C4-2B (cell line): ENCODE results near the gene REN.

Experiments
- ZFX ChIP-seq: fragments of 450-650 bp; IDR thresholded peaks from 2 replicates; pipeline ENCODE4 v1.6.1; 2017
- TF ChIP-seq, protein P1 (sequence below): fragments of 450-650 bp; conservative IDR thresholded peaks from 2 replicates; pipeline ENCODE4 v1.5.1; 2017; ENCODE audit warnings: mild to moderate bottlenecking

DNA sequence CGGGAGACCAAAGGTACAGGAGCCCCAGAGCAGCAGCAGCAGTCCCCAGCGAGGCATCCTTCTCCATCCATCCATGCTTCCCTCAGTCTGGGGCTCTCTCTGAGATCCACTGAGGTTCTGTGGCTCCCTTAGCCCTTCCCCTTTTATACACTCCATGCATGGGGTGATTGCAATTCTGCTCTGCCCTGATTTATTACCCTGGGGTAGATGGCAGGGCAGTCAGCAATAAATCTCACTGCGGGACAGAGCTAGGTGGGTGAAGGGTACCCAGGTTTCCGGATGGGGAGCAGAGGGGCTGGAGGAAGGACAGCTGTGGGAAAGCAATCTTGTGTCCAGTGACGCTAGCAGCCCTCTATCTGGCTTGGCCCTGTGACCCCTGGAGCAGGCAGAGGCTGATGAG is at the start of gene REN:
- TF ChIP-seq, protein P1, sequence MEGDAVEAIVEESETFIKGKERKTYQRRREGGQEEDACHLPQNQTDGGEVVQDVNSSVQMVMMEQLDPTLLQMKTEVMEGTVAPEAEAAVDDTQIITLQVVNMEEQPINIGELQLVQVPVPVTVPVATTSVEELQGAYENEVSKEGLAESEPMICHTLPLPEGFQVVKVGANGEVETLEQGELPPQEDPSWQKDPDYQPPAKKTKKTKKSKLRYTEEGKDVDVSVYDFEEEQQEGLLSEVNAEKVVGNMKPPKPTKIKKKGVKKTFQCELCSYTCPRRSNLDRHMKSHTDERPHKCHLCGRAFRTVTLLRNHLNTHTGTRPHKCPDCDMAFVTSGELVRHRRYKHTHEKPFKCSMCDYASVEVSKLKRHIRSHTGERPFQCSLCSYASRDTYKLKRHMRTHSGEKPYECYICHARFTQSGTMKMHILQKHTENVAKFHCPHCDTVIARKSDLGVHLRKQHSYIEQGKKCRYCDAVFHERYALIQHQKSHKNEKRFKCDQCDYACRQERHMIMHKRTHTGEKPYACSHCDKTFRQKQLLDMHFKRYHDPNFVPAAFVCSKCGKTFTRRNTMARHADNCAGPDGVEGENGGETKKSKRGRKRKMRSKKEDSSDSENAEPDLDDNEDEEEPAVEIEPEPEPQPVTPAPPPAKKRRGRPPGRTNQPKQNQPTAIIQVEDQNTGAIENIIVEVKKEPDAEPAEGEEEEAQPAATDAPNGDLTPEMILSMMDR = no peak
- no peak for TF ChIP-seq ZFX
